Naive thymus-derived CD4-positive, alpha-beta T cell (primary cell): Measurements from ENCODE around the gene TTLL9. TPM values are rescaled to one million over a fixed set of nuclear protein-coding genes. Genes with fewer than 3 reads are reported as not detected.
A peak's percentile ranks its signal among the peaks of the same experiment; 100 is the strongest.

Experiments
- ATAC-seq: fragments of 150-1000 bp; cut with Tn5 transposase; 2 replicates; pipeline ENCODE4 v1.10.0; 2021; ENCODE audit warnings: mild to moderate bottlenecking, moderate library complexity
- CTCF ChIA-PET: fragments of 350-600 bp; sonication (Branson Sonifier 250); formaldehyde crosslinking; loops from one replicate; lab custom pipeline; 2021; ENCODE audit warnings: antibody characterized with exemption; lab: Charles Lee
- POLR2A ChIA-PET: fragments of 350-600 bp; sonication (Branson Sonifier 250); formaldehyde crosslinking; loops from one replicate; lab custom pipeline; 2021; ENCODE audit warnings: antibody characterized with exemption, inconsistent platforms; lab: Charles Lee
- DNase-seq, 9 donors: peaks; one replicate each; pipeline versions ENCODE4 v3.0.0 to v3.0.0-alpha.2; 2020 to 2022; ENCODE audit warnings: mixed read lengths in 1 of 9
- H3K27ac ChIP-seq: one replicate; pipeline ENCODE4 v1.7.0; 2013; ENCODE audit warnings: mild to moderate bottlenecking, low read depth, low read length, moderate library complexity
- H3K27me3 ChIP-seq, 2 donors: one replicate each; pipeline ENCODE4 v1.7.0; 2013; ENCODE audit warnings: low read length in 2 of 2, mild to moderate bottlenecking in 2 of 2, moderate library complexity in 2 of 2; ENCODE audit not compliant: control insufficient read depth in 2 of 2, insufficient read depth in 2 of 2
- H3K36me3 ChIP-seq, 3 experiments: 1 replicate in 2 of 3; 2 replicates in 1 of 3; pipeline ENCODE4 v1.7.0; 2013; ENCODE audit warnings: low read length in 3 of 3, mild to moderate bottlenecking in 3 of 3, moderate library complexity in 1 of 3; ENCODE audit not compliant: insufficient read depth in 3 of 3, control insufficient read depth in 2 of 3
- H3K4me1 ChIP-seq, 2 donors: one replicate each; pipeline ENCODE4 v1.7.0; 2013; ENCODE audit warnings: low read length in 2 of 2, mild to moderate bottlenecking in 2 of 2, moderate library complexity in 1 of 2; ENCODE audit not compliant: control insufficient read depth in 2 of 2, insufficient read depth in 2 of 2
- H3K4me3 ChIP-seq: 2 replicates; pipeline ENCODE4 v1.7.0; 2013; ENCODE audit warnings: mild to moderate bottlenecking, low read length
- H3K9me3 ChIP-seq, 3 experiments: 1 replicate in 2 of 3; 2 replicates in 1 of 3; pipeline ENCODE4 v1.7.0; 2013; ENCODE audit warnings: low read length in 3 of 3; ENCODE audit not compliant: control insufficient read depth in 2 of 3
- H3K27ac Mint-ChIP-seq, 9 donors: one replicate each; pipeline ENCODE4 v1.8.0; 2020 to 2022; ENCODE audit warnings: mixed read lengths in 9 of 9, mild to moderate bottlenecking in 8 of 9, moderate library complexity in 5 of 9, inconsistent platforms in 2 of 9
- H3K27me3 Mint-ChIP-seq, 5 donors: one replicate each; pipeline ENCODE4 v1.8.0; 2021 to 2022; ENCODE audit warnings: mixed read lengths in 5 of 5, mild to moderate bottlenecking in 1 of 5
- H3K36me3 Mint-ChIP-seq, 5 donors: one replicate each; pipeline ENCODE4 v1.8.0; 2020 to 2022; ENCODE audit warnings: mixed read lengths in 5 of 5, mild to moderate bottlenecking in 3 of 5, inconsistent platforms in 1 of 5
- H3K4me1 Mint-ChIP-seq, 7 donors: one replicate each; pipeline ENCODE4 v1.8.0; 2020 to 2022; ENCODE audit warnings: mixed read lengths in 7 of 7, mild to moderate bottlenecking in 3 of 7, inconsistent platforms in 1 of 7
- H3K4me3 Mint-ChIP-seq, 10 donors: one replicate each; pipeline ENCODE4 v1.8.0; 2020 to 2022; ENCODE audit warnings: mild to moderate bottlenecking in 10 of 10, mixed read lengths in 10 of 10, moderate library complexity in 6 of 10, inconsistent platforms in 2 of 10
- H3K9me3 Mint-ChIP-seq, 11 donors: one replicate each; pipeline ENCODE4 v1.8.0; 2020 to 2022; ENCODE audit warnings: mixed read lengths in 11 of 11, mild to moderate bottlenecking in 4 of 11, inconsistent platforms in 1 of 11, moderate library complexity in 1 of 11
- intact Hi-C, 2 donors: fragments of 100-400 bp; cut with micrococcal nuclease; formaldehyde crosslinking; loops; one replicate each; pipeline ENCODE4 v1.15.1; 2023
- polyA plus RNA-seq, 2 donors: library from polyadenylated mRNA; unstranded; fragments of 300-500 nt; fragmentation: Illumina TruSeq; gene quantifications; one replicate each; pipeline ENCODE4 v1.2.3, GENCODE V29; 2021
- total RNA-seq, 6 experiments: library from RNA in 5 of 6; stranded (reverse) in 5 of 6; gene quantifications; 1 replicate in 5 of 6; 2 replicates in 1 of 6; pipeline ENCODE4 v1.2.3 and lab custom pipeline; 2021 to 2026

TTLL9 gene
- total and polyA plus RNA-seq, 7 experiments from 2014 or later: not detected

DNA sequence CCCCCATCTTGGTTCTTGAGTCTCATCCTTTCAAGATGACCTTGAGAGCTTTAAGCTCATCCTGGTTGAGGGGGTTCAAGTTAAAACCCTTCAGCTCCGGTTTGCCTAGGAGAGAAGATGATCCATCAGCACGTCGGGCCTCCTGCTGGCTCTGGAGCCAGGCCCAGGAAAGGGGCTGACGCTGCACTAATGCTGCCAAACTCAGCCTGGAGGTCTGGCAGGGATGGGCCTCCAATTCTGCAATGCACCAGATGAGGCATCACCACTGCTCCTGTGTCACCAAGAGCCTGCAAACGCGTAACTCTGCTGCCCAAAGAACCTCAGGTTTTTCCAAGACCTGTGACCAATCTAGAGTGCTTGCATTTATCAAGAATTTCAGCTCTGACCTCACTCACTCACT lies 75.4 kb downstream of the TTLL9 start:
- H3K9me3 ChIP-seq: peaks cover 0 to 5% (median 0%) of the 10 kb centered on the region in 3 experiments
- peaks cover 2 to 6% of the 10 kb centered on the region in 2 donors for H3K4me1 ChIP-seq
- CTCF ChIA-PET: no interaction called here
- H3K27me3 Mint-ChIP-seq: no peaks in the 10 kb centered on the region
- H3K36me3 ChIP-seq: peaks cover 25 to 80% (median 31%) of the 10 kb centered on the region in 3 experiments
- ATAC-seq: no peak
- H3K4me1 Mint-ChIP-seq: peaks cover 11 to 22% (median 19%) of the 10 kb centered on the region in 7 donors
- peaks cover 8 to 40% (median 26%) of the 10 kb centered on the region in 5 donors for H3K36me3 Mint-ChIP-seq
- DNase-seq: no peak
- no peak overlapping the region for H3K4me3 ChIP-seq
- H3K27ac ChIP-seq: no peak overlapping the region
- intact Hi-C loops: no loop called here
- no peaks in the 10 kb centered on the region for H3K27me3 ChIP-seq
- POLR2A ChIA-PET: no interaction called here
- H3K4me3 Mint-ChIP-seq: no peak overlapping the region
- H3K9me3 Mint-ChIP-seq: peaks cover 0 to 5% (median 0%) of the 10 kb centered on the region in 11 donors
- H3K27ac Mint-ChIP-seq: no peak overlapping the region

GRCh38 chr20:31948008-31948407 lies 77.6 kb downstream of the TTLL9 start:
- POLR2A ChIA-PET: interaction anchor here (0.7 kb wide), 1 partner anchor 341 kb away, joined by 3 read pairs; no protein-coding TSS in a partner anchor
- peak overlapping the region in 1 of 10 donors; percentile 12 for H3K4me3 Mint-ChIP-seq
- DNase-seq (no peak), ATAC-seq (no peak)
- H3K27me3 Mint-ChIP-seq: peaks cover 0 to 4% (median 0%) of the 10 kb centered on the region in 5 donors
- peaks cover 0 to 5% (median 0%) of the 10 kb centered on the region in 11 donors for H3K9me3 Mint-ChIP-seq
- peaks cover 0 to 5% (median 0%) of the 10 kb centered on the region in 3 experiments for H3K9me3 ChIP-seq
- no peak overlapping the region for H3K27ac ChIP-seq
- H3K4me3 ChIP-seq: no peak overlapping the region
- peaks cover 6 to 12% of the 10 kb centered on the region in 2 donors for H3K4me1 ChIP-seq
- peaks cover 3 to 37% (median 30%) of the 10 kb centered on the region in 5 donors for H3K36me3 Mint-ChIP-seq
- CTCF ChIA-PET: interaction anchor here (0.6 to 1.5 kb wide), 2 partner anchors 80 to 95 kb away, joined by 4 read pairs; no protein-coding TSS in a partner anchor
- intact Hi-C loops: no loop called here
- peaks cover 25 to 72% (median 31%) of the 10 kb centered on the region in 3 experiments for H3K36me3 ChIP-seq
- no peaks in the 10 kb centered on the region for H3K27me3 ChIP-seq
- peaks cover 17 to 37% (median 35%) of the 10 kb centered on the region in 7 donors for H3K4me1 Mint-ChIP-seq
- no peak overlapping the region for H3K27ac Mint-ChIP-seq

DNA sequence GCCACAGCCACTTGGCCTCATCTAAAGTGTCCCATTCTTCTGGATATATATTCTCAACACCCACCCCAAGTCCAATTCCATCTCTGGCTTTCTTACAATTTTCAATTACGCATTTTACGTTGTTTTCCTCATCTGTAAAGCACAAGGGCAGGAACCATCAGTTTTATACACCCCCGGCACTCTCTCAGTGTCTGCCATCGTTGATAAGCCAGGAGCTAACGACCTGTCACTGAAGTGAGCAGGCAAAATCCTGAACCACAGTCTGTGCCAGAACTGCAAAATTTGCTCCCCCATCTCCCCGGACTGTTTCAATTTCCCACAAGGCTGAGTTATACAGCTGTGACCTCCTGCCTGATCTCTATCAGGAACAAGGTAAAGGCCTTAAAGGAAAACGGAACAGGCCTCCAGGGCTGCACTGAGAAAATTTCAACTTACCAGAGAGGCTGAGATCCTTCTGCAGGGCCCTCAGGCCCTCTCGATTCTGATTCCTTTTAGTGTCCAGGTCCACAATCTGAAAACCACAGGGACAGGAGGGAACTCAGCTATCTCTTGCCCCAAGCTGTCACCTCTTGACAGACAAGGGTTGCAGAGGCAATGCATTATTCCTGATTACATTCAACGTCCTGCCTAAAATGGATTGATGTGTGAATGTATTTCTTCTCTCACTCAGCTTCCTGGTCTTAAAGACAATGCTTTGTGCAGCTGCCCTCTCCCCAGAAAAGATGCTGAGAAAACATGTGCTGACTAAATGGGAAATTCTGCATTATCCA lies 79.6 kb downstream of the TTLL9 start:
- peak overlapping the region in 5 of 9 donors; percentile 11 to 94 (median 49) for H3K27ac Mint-ChIP-seq
- Histone ChIP-seq H3K27me3 (no peaks in the 10 kb centered on the region), H3K4me1 (peaks cover 6 to 12% of the 10 kb centered on the region in 2 donors), H3K9me3 (peaks cover 0 to 5% (median 0%) of the 10 kb centered on the region in 3 experiments), H3K27ac (no peak overlapping the region), H3K36me3 (peaks cover 22 to 52% (median 23%) of the 10 kb centered on the region in 3 experiments), H3K4me3 (no peak overlapping the region)
- H3K4me3 Mint-ChIP-seq: peak overlapping the region; percentile 90 to 100 (median 98)
- CTCF ChIA-PET: interaction anchor here (0.7 to 1.3 kb wide), 4 partner anchors 10 to 127 kb away, joined by 3 to 6 read pairs (median 4); no protein-coding TSS in a partner anchor
- intact Hi-C loops: no loop called here
- H3K36me3 Mint-ChIP-seq: peaks cover 3 to 30% (median 24%) of the 10 kb centered on the region in 5 donors
- POLR2A ChIA-PET: interaction anchor here (0.6 to 1.3 kb wide), 2 partner anchors 8 to 76 kb away, joined by 3 to 4 read pairs; no protein-coding TSS in a partner anchor
- DNase-seq: no peak
- peaks cover 0 to 5% (median 0%) of the 10 kb centered on the region in 11 donors for H3K9me3 Mint-ChIP-seq
- no peak for ATAC-seq
- H3K27me3 Mint-ChIP-seq: peaks cover 0 to 6% (median 0%) of the 10 kb centered on the region in 5 donors
- H3K4me1 Mint-ChIP-seq: peaks cover 17 to 37% (median 35%) of the 10 kb centered on the region in 7 donors

DNA sequence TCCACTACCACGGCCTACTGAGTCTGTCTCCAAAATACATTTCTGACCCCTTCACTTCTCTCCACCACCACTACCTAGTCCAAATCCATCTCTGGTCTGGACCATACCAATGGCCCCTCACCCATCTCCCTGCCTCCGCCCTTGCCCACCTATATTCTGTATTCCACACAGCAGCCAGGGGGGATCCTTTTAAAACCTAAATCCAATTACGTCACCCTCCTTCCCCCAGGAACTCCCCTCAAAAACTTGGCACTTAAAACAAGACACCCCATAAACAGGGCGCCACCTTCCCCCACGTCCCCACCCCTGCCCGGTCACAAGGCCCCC lies 80.7 kb downstream of the TTLL9 start:
- Mint-ChIP-seq H3K9me3 (peaks cover 0 to 5% (median 0%) of the 10 kb centered on the region in 11 donors), H3K27ac (peak overlapping the region; percentile 88 to 99 (median 96)), H3K4me1 (peaks cover 17 to 37% (median 35%) of the 10 kb centered on the region in 7 donors), H3K27me3 (peaks cover 4 to 10% (median 10%) of the 10 kb centered on the region in 5 donors), H3K4me3 (peak overlapping the region; percentile 90 to 100 (median 98)), H3K36me3 (peaks cover 3 to 24% (median 22%) of the 10 kb centered on the region in 5 donors)
- CTCF ChIA-PET: interaction anchor here (0.7 to 3.1 kb wide), 6 partner anchors 9 to 128 kb away, joined by 3 to 11 read pairs (median 4); no protein-coding TSS in a partner anchor
- Histone ChIP-seq H3K36me3 (peaks cover 14 to 41% (median 15%) of the 10 kb centered on the region in 3 experiments), H3K4me1 (peaks cover 6 to 12% of the 10 kb centered on the region in 2 donors), H3K9me3 (peaks cover 0 to 5% (median 0%) of the 10 kb centered on the region in 3 experiments), H3K27ac (peak overlapping the region; percentile 76), H3K27me3 (no peaks in the 10 kb centered on the region), H3K4me3 (peak overlapping the region; percentile 90)
- DNase-seq (peak in 1 of 9 donors; percentile 7), ATAC-seq (no peak)
- POLR2A ChIA-PET: interaction anchor here (0.9 to 1.3 kb wide), 3 partner anchors 9 to 99 kb away, joined by 3 to 4 read pairs (median 3); no protein-coding TSS in a partner anchor
- intact Hi-C loops: no loop called here

DNA sequence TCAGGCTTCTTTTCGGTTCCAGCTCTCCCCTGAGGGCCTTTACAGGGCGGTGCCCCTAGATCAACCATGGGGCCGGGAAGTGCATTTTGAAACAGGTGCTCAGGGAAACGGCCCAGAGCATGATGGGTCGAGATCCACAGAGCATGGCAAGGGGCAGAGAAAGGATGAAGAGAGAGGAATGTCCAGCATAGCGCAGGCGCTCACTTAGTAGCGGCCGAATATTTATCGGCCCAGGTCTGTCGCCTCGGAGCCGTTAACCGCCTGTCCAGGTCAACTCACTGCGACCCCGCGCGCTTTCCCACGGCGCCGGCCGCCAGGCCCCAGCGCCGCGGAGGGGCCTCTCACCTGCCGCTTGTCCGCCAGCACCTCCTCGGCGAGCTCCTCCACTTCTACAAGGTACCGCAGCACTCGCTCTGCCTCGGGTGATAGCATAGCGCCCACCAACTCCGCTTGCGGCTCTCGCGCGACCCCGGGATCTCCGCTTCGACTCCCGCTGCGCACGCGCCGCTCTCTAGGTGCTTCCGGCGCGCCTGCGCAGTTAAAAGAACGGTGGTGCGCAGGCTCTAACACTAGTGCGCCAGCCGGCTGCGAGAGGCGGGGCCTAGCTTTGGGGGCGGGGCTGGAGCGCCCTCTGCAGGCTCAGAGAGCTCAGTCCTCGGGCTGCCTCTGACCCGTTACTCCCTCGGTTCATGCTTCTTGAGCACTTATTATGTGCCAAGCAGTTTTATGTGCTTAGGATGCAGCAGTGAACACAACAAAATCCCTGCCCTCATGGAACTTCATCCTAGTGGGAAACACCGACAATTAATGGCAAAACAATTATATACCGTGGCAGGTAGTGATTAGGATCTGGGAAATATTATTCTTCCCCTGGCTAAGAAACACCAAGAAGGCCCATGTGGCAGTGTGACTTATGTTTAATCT lies 81.4 kb downstream of the TTLL9 start, which contains the start of gene PDRG1:
Gene PDRG1 (minus strand): TSS at position 517 of the 924 bp plus-strand sequence. CDS start 85 bp downstream, at position 432.
- H3K36me3 Mint-ChIP-seq: peaks cover 3 to 24% (median 18%) of the 10 kb centered on the region in 5 donors
- peak within 1 kb of the TSS; percentile 90 for H3K4me3 ChIP-seq
- H3K4me1 ChIP-seq: peaks cover 6 to 12% of the 10 kb centered on the region in 2 donors
- H3K27me3 ChIP-seq: no peaks in the 10 kb centered on the region
- ChIA-PET POLR2A (interaction anchor here (0.9 to 1.1 kb wide), 2 partner anchors 90 to 99 kb away, joined by 3 read pairs; no protein-coding TSS in a partner anchor), CTCF (interaction anchor here (0.6 to 3.1 kb wide), 10 partner anchors 9 to 139 kb away, joined by 3 to 16 read pairs (median 5); no protein-coding TSS in a partner anchor)
- peaks cover 0 to 5% (median 0%) of the 10 kb centered on the region in 3 experiments for H3K9me3 ChIP-seq
- DNase-seq (peak; percentile 92 to 99 (median 97)), ATAC-seq (peak; percentile 100)
- peaks cover 17 to 37% (median 35%) of the 10 kb centered on the region in 7 donors for H3K4me1 Mint-ChIP-seq
- H3K27ac Mint-ChIP-seq: peak within 1 kb of the TSS; percentile 88 to 99 (median 96)
- H3K4me3 Mint-ChIP-seq: peak within 1 kb of the TSS; percentile 90 to 100 (median 98)
- intact Hi-C loops: loop anchor here (1.0 to 2.0 kb wide), 11 partner anchors 17 to 255 kb away; partner anchors contain the start of genes TM9SF4 (in 2 of the 2), XKR7 (in 2 of the 2), PLAGL2 (in 1 of the 2) and POFUT1 (in 1 of the 2)
- H3K9me3 Mint-ChIP-seq: peaks cover 0 to 5% (median 0%) of the 10 kb centered on the region in 11 donors
- H3K27ac ChIP-seq: peak within 1 kb of the TSS; percentile 76
- H3K36me3 ChIP-seq: peaks cover 9 to 35% (median 10%) of the 10 kb centered on the region in 3 experiments
- peaks cover 9 to 17% (median 13%) of the 10 kb centered on the region in 5 donors for H3K27me3 Mint-ChIP-seq
